ENCODE results near the gene CTRB1.

DNA sequence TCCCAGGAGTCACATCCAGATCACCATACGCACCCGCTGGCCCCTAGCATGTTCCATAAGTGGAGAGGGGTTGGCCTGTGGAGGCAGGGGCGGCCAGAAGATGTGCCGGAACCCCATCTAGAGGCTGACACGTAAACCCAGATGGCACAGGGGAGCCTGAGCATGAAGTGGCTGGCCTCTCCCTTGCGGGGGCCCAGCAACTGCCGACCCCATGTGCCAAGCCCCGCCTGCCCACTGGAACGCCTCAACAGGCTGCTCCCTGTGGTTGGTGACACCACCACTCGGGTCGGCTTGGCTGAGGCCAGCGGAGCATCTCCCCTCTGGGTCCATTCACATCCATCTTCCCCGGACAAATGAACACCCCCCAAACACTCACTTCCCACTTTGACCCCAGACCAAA lies 23.2 kb downstream of the CTRB1 start:
- TF ChIP-seq, protein P1, sequence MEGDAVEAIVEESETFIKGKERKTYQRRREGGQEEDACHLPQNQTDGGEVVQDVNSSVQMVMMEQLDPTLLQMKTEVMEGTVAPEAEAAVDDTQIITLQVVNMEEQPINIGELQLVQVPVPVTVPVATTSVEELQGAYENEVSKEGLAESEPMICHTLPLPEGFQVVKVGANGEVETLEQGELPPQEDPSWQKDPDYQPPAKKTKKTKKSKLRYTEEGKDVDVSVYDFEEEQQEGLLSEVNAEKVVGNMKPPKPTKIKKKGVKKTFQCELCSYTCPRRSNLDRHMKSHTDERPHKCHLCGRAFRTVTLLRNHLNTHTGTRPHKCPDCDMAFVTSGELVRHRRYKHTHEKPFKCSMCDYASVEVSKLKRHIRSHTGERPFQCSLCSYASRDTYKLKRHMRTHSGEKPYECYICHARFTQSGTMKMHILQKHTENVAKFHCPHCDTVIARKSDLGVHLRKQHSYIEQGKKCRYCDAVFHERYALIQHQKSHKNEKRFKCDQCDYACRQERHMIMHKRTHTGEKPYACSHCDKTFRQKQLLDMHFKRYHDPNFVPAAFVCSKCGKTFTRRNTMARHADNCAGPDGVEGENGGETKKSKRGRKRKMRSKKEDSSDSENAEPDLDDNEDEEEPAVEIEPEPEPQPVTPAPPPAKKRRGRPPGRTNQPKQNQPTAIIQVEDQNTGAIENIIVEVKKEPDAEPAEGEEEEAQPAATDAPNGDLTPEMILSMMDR (IDR thresholded peaks at IDR 0.05), result no peak
- TF ChIP-seq POLR2AphosphoS5 (IDR thresholded peaks at IDR 0.05), result no peak

Data from upper lobe of left lung (tissue), 4 donors.